HepG2 (cell line): Measurements from ENCODE around the gene C17orf75. TPM values are rescaled to one million over a fixed set of nuclear protein-coding genes. Genes with fewer than 3 reads are reported as not detected.

Source experiments
- AHR ChIP-seq: IDR thresholded peaks from 2 replicates; pipeline ENCODE4 v1.6.1; 2018; ENCODE audit warnings: missing genetic modification reagents, missing compliant biosample characterization
- ELF4 ChIP-seq: sonication (generic); formaldehyde crosslinking; IDR thresholded peaks from 2 replicates; pipeline ENCODE4 v1.5.0; 2020; ENCODE audit warnings: missing genetic modification reagents, mild to moderate bottlenecking, moderate library complexity, borderline replicate concordance
- FOXK2 ChIP-seq: fragments of 450-650 bp; IDR thresholded peaks from 2 replicates; pipeline ENCODE4 v1.6.1; 2016
- HCFC1 ChIP-seq: fragments of 150-350 bp; IDR thresholded peaks from 2 replicates; pipeline ENCODE4 v1.6.1; 2014; ENCODE audit warnings: low read depth, low read length
- JUND ChIP-seq: sonication (generic); formaldehyde crosslinking; IDR thresholded peaks from 2 replicates; pipeline ENCODE4 v1.8.0; 2022; ENCODE audit warnings: mild to moderate bottlenecking, missing genetic modification reagents
- TAF15 ChIP-seq: fragments of 200-400 bp; formaldehyde crosslinking; IDR thresholded peaks from one replicate; pipeline ENCODE4 v1.6.1; 2018; ENCODE audit warnings: mild to moderate bottlenecking, low read depth, low read length; ENCODE audit not compliant: poor library complexity, severe bottlenecking
- TP53 ChIP-seq: sonication (generic); formaldehyde crosslinking; conservative IDR thresholded peaks from 2 replicates; pipeline ENCODE4 v1.4.0; 2020; ENCODE audit warnings: missing genetic modification reagents
- U2AF1 ChIP-seq: fragments of 200-400 bp; formaldehyde crosslinking; optimal IDR thresholded peaks from 2 replicates; pipeline ENCODE3; 2017; ENCODE audit warnings: mild to moderate bottlenecking, low read depth, low read length
- ZFP90 ChIP-seq: sonication (generic); formaldehyde crosslinking; IDR thresholded peaks from 2 replicates; pipeline ENCODE4 v1.8.0; 2022; ENCODE audit warnings: missing genetic modification reagents, mild to moderate bottlenecking, inconsistent platforms, borderline replicate concordance
- ZNF234 ChIP-seq: sonication (generic); formaldehyde crosslinking; conservative IDR thresholded peaks from 2 replicates; pipeline ENCODE4 v1.5.1; 2020; ENCODE audit warnings: mild to moderate bottlenecking, missing genetic modification reagents
- ZNF484 ChIP-seq: sonication (generic); formaldehyde crosslinking; IDR thresholded peaks from 2 replicates; pipeline ENCODE4 v1.5.1; 2020; ENCODE audit warnings: mild to moderate bottlenecking, low read depth, missing genetic modification reagents, borderline replicate concordance
- ZNF556 ChIP-seq: sonication (generic); formaldehyde crosslinking; IDR thresholded peaks from 2 replicates; pipeline ENCODE4 v1.4.0; 2020; ENCODE audit warnings: mild to moderate bottlenecking, missing genetic modification reagents, borderline replicate concordance
- ZNF792 ChIP-seq: IDR thresholded peaks from 2 replicates; pipeline ENCODE4 v1.6.1; 2016
- polyA plus RNA-seq, 8 experiments: library from polyadenylated mRNA; depleted of rRNA in 3 of 8; stranded (reverse) in 7 of 8; unstranded in 1 of 8; fragments of >200 nt; fragmentation: Illumina TruSeq in 4 of 8; extraction: Trizol in 4 of 8; gene quantifications; 2 replicates each; pipeline versions ENCODE4 v1.2.1 to v1.2.3, GENCODE V29; 2011 to 2016; ENCODE audit warnings: low read depth in 4 of 8, missing spikeins in 1 of 8, mixed read lengths in 1 of 8; ENCODE audit not compliant: insufficient read depth in 1 of 8
- total RNA-seq, 5 experiments: library from RNA; depleted of rRNA; stranded (reverse); fragments of >200 nt; fragmentation: Illumina TruSeq; extraction: Trizol; gene quantifications; 2 replicates each; pipeline ENCODE4 v1.2.3, GENCODE V29; 2016; ENCODE audit warnings: low read depth in 1 of 5
- TF ChIP-seq, protein P1 (sequence below): IDR thresholded peaks from 2 replicates; pipeline ENCODE4 v1.6.1; 2012; ENCODE audit warnings: low read depth, low read length, improper control_type of control experiment
- TF ChIP-seq, protein P2 (sequence below): sonication (generic); formaldehyde crosslinking; IDR thresholded peaks from 2 replicates; pipeline ENCODE4 v1.4.0; 2020; ENCODE audit warnings: missing genetic modification reagents
- TF ChIP-seq, protein P3 (sequence below): sonication (generic); formaldehyde crosslinking; IDR thresholded peaks from 2 replicates; pipeline ENCODE4 v1.4.0; 2020; ENCODE audit warnings: low read depth, missing genetic modification reagents
- TF ChIP-seq, protein P4 (sequence below): sonication (generic); formaldehyde crosslinking; IDR thresholded peaks from 2 replicates; pipeline ENCODE4 v1.4.0; 2020; ENCODE audit warnings: mild to moderate bottlenecking, missing genetic modification reagents
- TF ChIP-seq, protein P5 (sequence below): sonication (generic); formaldehyde crosslinking; IDR thresholded peaks from 2 replicates; pipeline ENCODE4 v1.5.1; 2020; ENCODE audit warnings: missing genetic modification reagents, mild to moderate bottlenecking, borderline replicate concordance

Gene C17orf75
- total and polyA plus RNA-seq, 2 of the 13 experiments (the other 11 are each of a cell fraction or from before 2014, with no cell fraction given) = 16.2 to 33.0 TPM

DNA sequence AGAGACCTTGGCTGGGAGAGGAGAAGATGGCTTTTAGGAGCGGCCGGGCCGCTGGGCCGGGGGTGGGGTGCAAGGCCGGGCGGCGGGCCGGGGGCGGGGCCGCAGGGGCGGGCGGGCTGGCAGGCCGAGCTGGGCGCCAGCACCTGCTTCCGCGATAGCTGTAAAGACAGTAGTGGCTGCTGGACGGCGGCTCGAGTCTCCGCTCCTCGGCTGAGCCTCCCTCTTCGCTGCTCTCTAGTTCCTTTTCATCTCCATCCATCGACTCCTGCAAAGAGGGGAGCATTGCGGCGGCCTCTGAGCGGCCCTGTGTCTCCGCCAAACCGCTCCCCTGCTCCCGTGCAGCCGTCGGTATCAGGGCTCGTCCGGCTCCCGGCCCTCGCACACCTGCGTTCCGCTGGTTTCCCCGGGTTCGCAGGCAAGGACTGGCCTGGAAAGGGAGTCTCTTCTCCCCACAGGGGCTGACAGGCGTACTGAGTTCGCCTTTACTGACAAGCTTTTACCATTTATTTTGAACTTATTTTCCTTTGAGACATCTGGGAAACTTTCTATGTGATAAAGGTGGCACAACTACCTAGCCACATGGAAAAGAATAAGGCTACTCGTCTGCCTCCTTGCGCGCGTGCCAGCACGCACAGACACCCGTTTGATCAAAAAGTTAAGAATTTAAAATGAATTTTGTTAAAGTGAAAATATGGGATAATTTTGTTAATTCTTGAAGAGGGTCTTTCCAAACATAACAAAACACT, at the start of gene C17orf75 (continued):
- TF ChIP-seq, protein P1, sequence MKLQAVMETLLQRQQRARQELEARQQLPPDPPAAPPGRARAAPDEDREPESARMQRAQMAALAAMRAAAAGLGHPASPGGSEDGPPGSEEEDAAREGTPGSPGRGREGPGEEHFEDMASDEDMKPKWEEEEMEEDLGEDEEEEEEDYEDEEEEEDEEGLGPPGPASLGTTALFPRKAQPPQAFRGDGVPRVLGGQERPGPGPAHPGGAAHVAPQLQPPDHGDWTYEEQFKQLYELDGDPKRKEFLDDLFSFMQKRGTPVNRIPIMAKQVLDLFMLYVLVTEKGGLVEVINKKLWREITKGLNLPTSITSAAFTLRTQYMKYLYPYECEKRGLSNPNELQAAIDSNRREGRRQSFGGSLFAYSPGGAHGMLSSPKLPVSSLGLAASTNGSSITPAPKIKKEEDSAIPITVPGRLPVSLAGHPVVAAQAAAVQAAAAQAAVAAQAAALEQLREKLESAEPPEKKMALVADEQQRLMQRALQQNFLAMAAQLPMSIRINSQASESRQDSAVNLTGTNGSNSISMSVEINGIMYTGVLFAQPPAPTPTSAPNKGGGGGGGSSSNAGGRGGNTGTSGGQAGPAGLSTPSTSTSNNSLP = 0 out of 2 replicates have a peak, but pooled peaks have one; percentile 34
- TF ChIP-seq JUND (CRISPR knock-in tag) (peak; percentile 46; the same call in 1 of the 2 replicates), HCFC1 (peak; percentile 61; the same call in 1 of the 2 replicates), U2AF1 (peak; percentile 75), ZNF484 (CRISPR knock-in tag) (no peak), ZNF792 (CRISPR knock-in tag) (peak; percentile 83), TAF15 (no peak), ZNF234 (CRISPR knock-in tag) (no peak), AHR (peak; percentile 97), ELF4 (CRISPR knock-in tag) (peak; percentile 73; the same call in 1 of the 2 replicates), FOXK2 (no peak), TP53 (CRISPR knock-in tag) (no peak; the same call in 1 of the 2 replicates), ZFP90 (CRISPR knock-in tag) (peak; percentile 72; the same call in 1 of the 2 replicates), ZNF556 (CRISPR knock-in tag) (peak; percentile 86)
- TF ChIP-seq, protein P2, sequence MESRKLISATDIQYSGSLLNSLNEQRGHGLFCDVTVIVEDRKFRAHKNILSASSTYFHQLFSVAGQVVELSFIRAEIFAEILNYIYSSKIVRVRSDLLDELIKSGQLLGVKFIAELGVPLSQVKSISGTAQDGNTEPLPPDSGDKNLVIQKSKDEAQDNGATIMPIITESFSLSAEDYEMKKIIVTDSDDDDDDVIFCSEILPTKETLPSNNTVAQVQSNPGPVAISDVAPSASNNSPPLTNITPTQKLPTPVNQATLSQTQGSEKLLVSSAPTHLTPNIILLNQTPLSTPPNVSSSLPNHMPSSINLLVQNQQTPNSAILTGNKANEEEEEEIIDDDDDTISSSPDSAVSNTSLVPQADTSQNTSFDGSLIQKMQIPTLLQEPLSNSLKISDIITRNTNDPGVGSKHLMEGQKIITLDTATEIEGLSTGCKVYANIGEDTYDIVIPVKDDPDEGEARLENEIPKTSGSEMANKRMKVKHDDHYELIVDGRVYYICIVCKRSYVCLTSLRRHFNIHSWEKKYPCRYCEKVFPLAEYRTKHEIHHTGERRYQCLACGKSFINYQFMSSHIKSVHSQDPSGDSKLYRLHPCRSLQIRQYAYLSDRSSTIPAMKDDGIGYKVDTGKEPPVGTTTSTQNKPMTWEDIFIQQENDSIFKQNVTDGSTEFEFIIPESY (CRISPR knock-in tag) = peak; percentile 74
- TF ChIP-seq, protein P3, sequence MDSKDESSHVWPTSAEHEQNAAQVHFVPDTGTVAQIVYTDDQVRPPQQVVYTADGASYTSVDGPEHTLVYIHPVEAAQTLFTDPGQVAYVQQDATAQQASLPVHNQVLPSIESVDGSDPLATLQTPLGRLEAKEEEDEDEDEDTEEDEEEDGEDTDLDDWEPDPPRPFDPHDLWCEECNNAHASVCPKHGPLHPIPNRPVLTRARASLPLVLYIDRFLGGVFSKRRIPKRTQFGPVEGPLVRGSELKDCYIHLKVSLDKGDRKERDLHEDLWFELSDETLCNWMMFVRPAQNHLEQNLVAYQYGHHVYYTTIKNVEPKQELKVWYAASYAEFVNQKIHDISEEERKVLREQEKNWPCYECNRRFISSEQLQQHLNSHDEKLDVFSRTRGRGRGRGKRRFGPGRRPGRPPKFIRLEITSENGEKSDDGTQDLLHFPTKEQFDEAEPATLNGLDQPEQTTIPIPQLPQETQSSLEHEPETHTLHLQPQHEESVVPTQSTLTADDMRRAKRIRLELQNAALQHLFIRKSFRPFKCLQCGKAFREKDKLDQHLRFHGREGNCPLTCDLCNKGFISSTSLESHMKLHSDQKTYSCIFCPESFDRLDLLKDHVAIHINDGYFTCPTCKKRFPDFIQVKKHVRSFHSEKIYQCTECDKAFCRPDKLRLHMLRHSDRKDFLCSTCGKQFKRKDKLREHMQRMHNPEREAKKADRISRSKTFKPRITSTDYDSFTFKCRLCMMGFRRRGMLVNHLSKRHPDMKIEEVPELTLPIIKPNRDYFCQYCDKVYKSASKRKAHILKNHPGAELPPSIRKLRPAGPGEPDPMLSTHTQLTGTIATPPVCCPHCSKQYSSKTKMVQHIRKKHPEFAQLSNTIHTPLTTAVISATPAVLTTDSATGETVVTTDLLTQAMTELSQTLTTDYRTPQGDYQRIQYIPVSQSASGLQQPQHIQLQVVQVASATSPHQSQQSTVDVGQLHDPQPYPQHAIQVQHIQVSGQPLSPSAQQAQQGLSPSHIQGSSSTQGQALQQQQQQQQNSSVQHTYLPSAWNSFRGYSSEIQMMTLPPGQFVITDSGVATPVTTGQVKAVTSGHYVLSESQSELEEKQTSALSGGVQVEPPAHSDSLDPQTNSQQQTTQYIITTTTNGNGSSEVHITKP = peak; percentile 59; the same call in 1 of the 2 replicates
- TF ChIP-seq, protein P4, sequence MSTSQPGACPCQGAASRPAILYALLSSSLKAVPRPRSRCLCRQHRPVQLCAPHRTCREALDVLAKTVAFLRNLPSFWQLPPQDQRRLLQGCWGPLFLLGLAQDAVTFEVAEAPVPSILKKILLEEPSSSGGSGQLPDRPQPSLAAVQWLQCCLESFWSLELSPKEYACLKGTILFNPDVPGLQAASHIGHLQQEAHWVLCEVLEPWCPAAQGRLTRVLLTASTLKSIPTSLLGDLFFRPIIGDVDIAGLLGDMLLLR = peak; percentile 74; the same call in 1 of the 2 replicates
- TF ChIP-seq, protein P5, sequence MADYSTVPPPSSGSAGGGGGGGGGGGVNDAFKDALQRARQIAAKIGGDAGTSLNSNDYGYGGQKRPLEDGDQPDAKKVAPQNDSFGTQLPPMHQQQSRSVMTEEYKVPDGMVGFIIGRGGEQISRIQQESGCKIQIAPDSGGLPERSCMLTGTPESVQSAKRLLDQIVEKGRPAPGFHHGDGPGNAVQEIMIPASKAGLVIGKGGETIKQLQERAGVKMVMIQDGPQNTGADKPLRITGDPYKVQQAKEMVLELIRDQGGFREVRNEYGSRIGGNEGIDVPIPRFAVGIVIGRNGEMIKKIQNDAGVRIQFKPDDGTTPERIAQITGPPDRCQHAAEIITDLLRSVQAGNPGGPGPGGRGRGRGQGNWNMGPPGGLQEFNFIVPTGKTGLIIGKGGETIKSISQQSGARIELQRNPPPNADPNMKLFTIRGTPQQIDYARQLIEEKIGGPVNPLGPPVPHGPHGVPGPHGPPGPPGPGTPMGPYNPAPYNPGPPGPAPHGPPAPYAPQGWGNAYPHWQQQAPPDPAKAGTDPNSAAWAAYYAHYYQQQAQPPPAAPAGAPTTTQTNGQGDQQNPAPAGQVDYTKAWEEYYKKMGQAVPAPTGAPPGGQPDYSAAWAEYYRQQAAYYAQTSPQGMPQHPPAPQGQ (CRISPR knock-in tag) = peak; percentile 49; the same call in 1 of the 2 replicates
